IPS-11a (cell line): ENCODE measurements around the gene WDR54.

Experiments used
- H3K4me3 ChIP-seq: one replicate; pipeline ENCODE4 v1.5.1; 2013; ENCODE audit warnings: low read depth, low read length, control low read depth

The WDR54 gene

GRCh38 chr2:74427551-74427950 lies 6.0 kb downstream of the WDR54 start:
- H3K4me3 ChIP-seq: no peak overlapping the region

- no peak overlapping the region for H3K4me3 ChIP-seq
Observed at GRCh38 chr2:74428675-74429074, 7.1 kb downstream of the WDR54 start.

- no peak overlapping the region for H3K4me3 ChIP-seq
Observed at GRCh38 chr2:74429487-74430451, 8.2 kb downstream of the WDR54 start.

GRCh38 chr2:74430502-74430901 lies 9.0 kb downstream of the WDR54 start:
- no peak overlapping the region for H3K4me3 ChIP-seq

GRCh38 chr2:74436111-74436805 lies 14.7 kb downstream of the WDR54 start:
- H3K4me3 ChIP-seq: no peak overlapping the region

- H3K4me3 ChIP-seq: no peak overlapping the region
Observed at GRCh38 chr2:74436848-74437695, 15.5 kb downstream of the WDR54 start.

- no peak overlapping the region for H3K4me3 ChIP-seq
Observed at GRCh38 chr2:74438248-74438647, 16.7 kb downstream of the WDR54 start.

- H3K4me3 ChIP-seq: peak overlapping the region; percentile 78
Observed at GRCh38 chr2:74439373-74439772, 17.8 kb downstream of the WDR54 start.

- peak overlapping the region; percentile 78 for H3K4me3 ChIP-seq
Observed at GRCh38 chr2:74439803-74440377, 18.4 kb downstream of the WDR54 start.

- peak overlapping the region; percentile 78 for H3K4me3 ChIP-seq
Observed at GRCh38 chr2:74440378-74441169, 19.0 kb downstream of the WDR54 start.

GRCh38 chr2:74441170-74441689 lies 19.7 kb downstream of the WDR54 start:
- H3K4me3 ChIP-seq: peak overlapping the region; percentile 78

- peak within 1 kb of the TSS; percentile 78 for H3K4me3 ChIP-seq
Observed at GRCh38 chr2:74441690-74442482, 20.4 kb downstream of the WDR54 start, which contains the start of gene RTKN. Gene RTKN (minus strand): TSS chr2:74441937. CDS start chr2:74441816, 121 bp downstream.

GRCh38 chr2:74442483-74443297 lies 21.2 kb downstream of the WDR54 start:
- peak overlapping the region; percentile 78 for H3K4me3 ChIP-seq

- H3K4me3 ChIP-seq: no peak overlapping the region
Observed at GRCh38 chr2:74444498-74445318, 23.2 kb downstream of the WDR54 start.

GRCh38 chr2:74447230-74447999 lies 25.9 kb downstream of the WDR54 start:
- H3K4me3 ChIP-seq: no peak overlapping the region

GRCh38 chr2:74448771-74449170 lies 27.2 kb downstream of the WDR54 start:
- no peak overlapping the region for H3K4me3 ChIP-seq
